WTC11 (cell line): ENCODE results near the gene PRKACG. TPM values are rescaled to one million over a fixed set of nuclear protein-coding genes. Genes with fewer than 3 reads are reported as not detected.

Experiments
- ATAC-seq: fragments of 200-7000 bp; cut with Tn5 transposase; 2 replicates; pipeline ENCODE4 v1.10.0; 2021; ENCODE audit warnings: mild to moderate bottlenecking, moderate library complexity
- CTCF ChIA-PET: fragments of 300-600 bp; sonication (Branson Sonifier 250); formaldehyde crosslinking; loops from one replicate; lab custom pipeline; 2021; ENCODE audit warnings: antibody characterized with exemption; lab: Charles Lee
- POLR2A ChIA-PET: fragments of 350-600 bp; sonication (Branson Sonifier 250); formaldehyde crosslinking; loops from one replicate; lab custom pipeline; 2021; ENCODE audit warnings: antibody characterized with exemption; lab: Charles Lee
- DNase-seq: peaks from one replicate; pipeline ENCODE4 v3.0.0; 2021; ENCODE audit warnings: low spot score
- H3K27ac Mint-ChIP-seq: 2 replicates; pipeline ENCODE4 v1.8.0; 2021; ENCODE audit warnings: mixed read lengths
- H3K27me3 Mint-ChIP-seq: 2 replicates; pipeline ENCODE4 v1.8.0; 2021; ENCODE audit warnings: low read depth, mild to moderate bottlenecking, moderate library complexity, mixed read lengths
- H3K36me3 Mint-ChIP-seq: 2 replicates; pipeline ENCODE4 v1.8.0; 2021; ENCODE audit warnings: mixed read lengths
- H3K4me1 Mint-ChIP-seq: 2 replicates; pipeline ENCODE4 v1.8.0; 2022; ENCODE audit warnings: mixed read lengths
- H3K4me3 Mint-ChIP-seq: 2 replicates; pipeline ENCODE4 v1.8.0; 2021; ENCODE audit warnings: mild to moderate bottlenecking, moderate library complexity, mixed read lengths
- H3K9me3 Mint-ChIP-seq: 2 replicates; pipeline ENCODE4 v1.8.0; 2021; ENCODE audit warnings: mixed read lengths
- ATF3 ChIP-seq: sonication (generic); formaldehyde crosslinking; conservative IDR thresholded peaks from 2 replicates; pipeline ENCODE4 v1.8.1; 2022; ENCODE audit warnings: mild to moderate bottlenecking, missing genetic modification reagents
- CBFB ChIP-seq: sonication (generic); formaldehyde crosslinking; IDR thresholded peaks from 2 replicates; pipeline ENCODE4 v1.8.1; 2022; ENCODE audit warnings: mild to moderate bottlenecking, low read depth, missing genetic modification reagents
- CREM ChIP-seq: sonication (generic); formaldehyde crosslinking; IDR thresholded peaks from 2 replicates; pipeline ENCODE4 v1.8.1; 2022; ENCODE audit warnings: mild to moderate bottlenecking, missing genetic modification reagents, moderate library complexity
- CTCF ChIP-seq: fragments of 200-600 bp; IDR thresholded peaks from 2 replicates; pipeline ENCODE4 v1.8.0; 2022; ENCODE audit warnings: antibody characterized with exemption
- ETV6 ChIP-seq: sonication (generic); formaldehyde crosslinking; IDR thresholded peaks from 2 replicates; pipeline ENCODE4 v1.8.1; 2022; ENCODE audit warnings: mild to moderate bottlenecking, missing genetic modification reagents
- FOXJ3 ChIP-seq: sonication (generic); formaldehyde crosslinking; IDR thresholded peaks from 2 replicates; pipeline ENCODE4 v1.9.0; 2021; ENCODE audit warnings: missing genetic modification reagents, mild to moderate bottlenecking, borderline replicate concordance
- FOXP1 ChIP-seq: sonication (generic); formaldehyde crosslinking; IDR thresholded peaks from 2 replicates; pipeline ENCODE4 v1.8.0; 2022; ENCODE audit warnings: missing genetic modification reagents, mild to moderate bottlenecking, moderate library complexity, borderline replicate concordance
- FOXP4 ChIP-seq: sonication (generic); formaldehyde crosslinking; IDR thresholded peaks from 2 replicates; pipeline ENCODE4 v1.8.0; 2022; ENCODE audit warnings: mild to moderate bottlenecking, missing genetic modification reagents
- GTF2I ChIP-seq: fragments of 250-450 bp; sonication (Bioruptor Pico); conservative IDR thresholded peaks from 2 replicates; pipeline ENCODE4 v1.4.0; 2021; ENCODE audit warnings: mild to moderate bottlenecking
- HMGXB4 ChIP-seq: sonication (generic); formaldehyde crosslinking; IDR thresholded peaks from 2 replicates; pipeline ENCODE4 v1.8.1; 2023; ENCODE audit warnings: mild to moderate bottlenecking, moderate library complexity, missing genetic modification reagents
- MAX ChIP-seq: sonication (generic); formaldehyde crosslinking; IDR thresholded peaks from 2 replicates; pipeline ENCODE4 v1.8.0; 2022; ENCODE audit warnings: mild to moderate bottlenecking, missing genetic modification reagents
- MLX ChIP-seq: sonication (generic); formaldehyde crosslinking; IDR thresholded peaks from 2 replicates; pipeline ENCODE4 v1.8.1; 2023; ENCODE audit warnings: mild to moderate bottlenecking, missing genetic modification reagents, moderate library complexity
- MYBL2 ChIP-seq: sonication (generic); formaldehyde crosslinking; IDR thresholded peaks from 2 replicates; pipeline ENCODE4 v1.8.1; 2023; ENCODE audit warnings: mild to moderate bottlenecking, moderate library complexity, missing genetic modification reagents
- NR1H2 ChIP-seq: sonication (generic); formaldehyde crosslinking; IDR thresholded peaks from 2 replicates; pipeline ENCODE4 v1.9.0; 2021; ENCODE audit warnings: mild to moderate bottlenecking, moderate library complexity, missing genetic modification reagents
- NR3C1 ChIP-seq: sonication (generic); formaldehyde crosslinking; conservative IDR thresholded peaks from 2 replicates; pipeline ENCODE4 v1.8.1; 2023; ENCODE audit warnings: low read depth, mild to moderate bottlenecking, missing genetic modification reagents
- RELA ChIP-seq: sonication (generic); formaldehyde crosslinking; IDR thresholded peaks from 2 replicates; pipeline ENCODE4 v1.8.1; 2022; ENCODE audit warnings: missing genetic modification reagents, mild to moderate bottlenecking, borderline replicate concordance
- SP1 ChIP-seq: sonication (generic); formaldehyde crosslinking; conservative IDR thresholded peaks from 2 replicates; pipeline ENCODE4 v1.8.1; 2022; ENCODE audit warnings: missing genetic modification reagents
- TP53 ChIP-seq: sonication (generic); formaldehyde crosslinking; IDR thresholded peaks from 2 replicates; pipeline ENCODE4 v1.8.1; 2023; ENCODE audit warnings: mild to moderate bottlenecking, missing genetic modification reagents
- ZBTB43 ChIP-seq: sonication (generic); formaldehyde crosslinking; IDR thresholded peaks from 2 replicates; pipeline ENCODE4 v1.8.1; 2023; ENCODE audit warnings: mild to moderate bottlenecking, missing genetic modification reagents
- ZNF121 ChIP-seq: sonication (generic); formaldehyde crosslinking; IDR thresholded peaks from 2 replicates; pipeline ENCODE4 v1.8.0; 2023; ENCODE audit warnings: missing genetic modification reagents
- ZNF281 ChIP-seq: sonication (generic); formaldehyde crosslinking; IDR thresholded peaks from 2 replicates; pipeline ENCODE4 v1.8.0; 2023; ENCODE audit warnings: mild to moderate bottlenecking, missing genetic modification reagents
- ZNF317 ChIP-seq: sonication (generic); formaldehyde crosslinking; IDR thresholded peaks from 2 replicates; pipeline ENCODE4 v1.8.1; 2023; ENCODE audit warnings: low read depth, mild to moderate bottlenecking, moderate library complexity, missing genetic modification reagents, borderline replicate concordance
- ZNF396 ChIP-seq: fragments of 250-450 bp; sonication (Bioruptor Pico); IDR thresholded peaks from 2 replicates; pipeline ENCODE4 v1.8.0; 2021; ENCODE audit warnings: mild to moderate bottlenecking, moderate library complexity, borderline replicate concordance
- ZNF416 ChIP-seq: fragments of 250-450 bp; sonication (Bioruptor Pico); IDR thresholded peaks from 2 replicates; pipeline ENCODE4 v1.9.0; 2021; ENCODE audit warnings: mild to moderate bottlenecking, inconsistent platforms
- ZNF671 ChIP-seq: fragments of 250-450 bp; sonication (Bioruptor Pico); IDR thresholded peaks from 2 replicates; pipeline ENCODE4 v1.8.0; 2021; ENCODE audit warnings: mild to moderate bottlenecking
- total RNA-seq: library from RNA; stranded (reverse); gene quantifications from 3 replicates; pipeline ENCODE4 v1.2.3, GENCODE V29; 2021

Gene PRKACG
- total RNA-seq, 1 experiment from 2014 or later = not detected

- H3K9me3 Mint-ChIP-seq = no peaks in the 10 kb centered on the region
- ChIA-PET CTCF (interaction anchor here (0.6 to 1.8 kb wide), 19 partner anchors 10 to 618 kb away, joined by 3 to 14 read pairs (median 3); no protein-coding TSS in a partner anchor), POLR2A (interaction anchor here (0.6 to 0.7 kb wide), 2 partner anchors 123 to 210 kb away, joined by 3 read pairs; no protein-coding TSS in a partner anchor)
- H3K36me3 Mint-ChIP-seq = peaks cover 7% of the 10 kb centered on the region
- DNase-seq (peak; percentile 80), ATAC-seq (peak; percentile 91)
- peak within 1 kb of the TSS; percentile 94 for H3K4me3 Mint-ChIP-seq
- peak within 1 kb of the TSS; percentile 83 for H3K27ac Mint-ChIP-seq
- H3K27me3 Mint-ChIP-seq = no peaks in the 10 kb centered on the region
- H3K4me1 Mint-ChIP-seq = peaks cover 11% of the 10 kb centered on the region
- TF ChIP-seq ZNF671 (CRISPR knock-in tag) (no peak; the same call in 1 of the 2 replicates), ZNF281 (CRISPR knock-in tag) (no peak), TP53 (CRISPR knock-in tag) (0 out of 2 replicates have a peak, but pooled peaks have one; percentile 60), RELA (CRISPR knock-in tag) (no peak), CREM (CRISPR knock-in tag) (no peak), SP1 (CRISPR knock-in tag) (peak; percentile 69), GTF2I (CRISPR knock-in tag) (peak; percentile 100), FOXP4 (CRISPR knock-in tag) (peak; percentile 47; the same call in 1 of the 2 replicates), ZNF317 (CRISPR knock-in tag) (no peak), CTCF (peak; percentile 95), MAX (CRISPR knock-in tag) (peak; percentile 68; the same call in 1 of the 2 replicates), ATF3 (CRISPR knock-in tag) (no peak), MYBL2 (CRISPR knock-in tag) (0 out of 2 replicates have a peak, but pooled peaks have one; percentile 62), ZNF396 (CRISPR knock-in tag) (no peak), FOXP1 (CRISPR knock-in tag) (0 out of 2 replicates have a peak, but pooled peaks have one; percentile 67), ETV6 (CRISPR knock-in tag) (peak; percentile 34; the same call in 1 of the 2 replicates), ZBTB43 (no peak), CBFB (CRISPR knock-in tag) (no peak), NR1H2 (CRISPR knock-in tag) (no peak), FOXJ3 (CRISPR knock-in tag) (no peak), MLX (CRISPR knock-in tag) (no peak), NR3C1 (CRISPR knock-in tag) (no peak), ZNF416 (0 out of 2 replicates have a peak, but pooled peaks have one; percentile 3), ZNF121 (CRISPR knock-in tag) (0 out of 2 replicates have a peak, but pooled peaks have one; percentile 17), HMGXB4 (peak; percentile 97)
Observed at GRCh38 chr9:69035438-69036308, 21.8 kb upstream of the PRKACG start, which contains the start of gene FXN. FXN (plus strand) TSS chr9:69035752; CDS start chr9:69035783, 31 bp downstream.
